Adipose tissue (tissue), 3 donors: ENCODE results near the gene ATP11C. TPM values are rescaled to one million over a fixed set of nuclear protein-coding genes. Genes with fewer than 3 reads are reported as not detected.
A peak's percentile ranks its signal among the peaks of the same experiment; 100 is the strongest.
"Not testable (repeated sequence)": the region's sequence is repeated elsewhere in the genome, so short reads cannot be mapped to it uniquely, and the experiment has no call there.

ENCODE experiments used
- H3K27ac ChIP-seq: one replicate; pipeline ENCODE4 v1.5.1; 2013; ENCODE audit warnings: low read depth, low read length
- WGBS, 3 donors: extraction: QIAGEN DNeasy Blood & Tissue Kit; methylation state at CpG; one replicate each; pipeline ENCODE4 v1.1.7; 2013; 5-methylcytosine and 5-hydroxymethylcytosine counted together
- polyA plus RNA-seq, 3 donors: library from polyadenylated mRNA; stranded (reverse); fragments of 200-250 nt; gene quantifications; one replicate each; pipeline ENCODE4 v1.2.3, GENCODE V29; 2013
- donor health status: healthy with polysubstance abuse.
- donor health status: Bipolar disorder and iron deficiency.
- donor health status: healthy.

The ATP11C gene
- 10 to 100 TPM in 1 of 3 donors, 1 to 10 TPM in 2; 3.7 to 13.0 (median 8.4) TPM for polyA plus RNA-seq

- whole genome bisulfite sequencing, 3 donors: 1 to 17% (median 2%) methylated on average over 25 to 52 of the region's 52 CpGs
- peak within 1 kb of the TSS; percentile 72 for H3K27ac ChIP-seq
These were observed at the start of gene ATP11C for GRCh38 chrX:139932901-139933796. Gene ATP11C, minus strand, starts transcription at chrX:139933053. Its CDS starts 1,011 bp downstream, at chrX:139932042.

DNA sequence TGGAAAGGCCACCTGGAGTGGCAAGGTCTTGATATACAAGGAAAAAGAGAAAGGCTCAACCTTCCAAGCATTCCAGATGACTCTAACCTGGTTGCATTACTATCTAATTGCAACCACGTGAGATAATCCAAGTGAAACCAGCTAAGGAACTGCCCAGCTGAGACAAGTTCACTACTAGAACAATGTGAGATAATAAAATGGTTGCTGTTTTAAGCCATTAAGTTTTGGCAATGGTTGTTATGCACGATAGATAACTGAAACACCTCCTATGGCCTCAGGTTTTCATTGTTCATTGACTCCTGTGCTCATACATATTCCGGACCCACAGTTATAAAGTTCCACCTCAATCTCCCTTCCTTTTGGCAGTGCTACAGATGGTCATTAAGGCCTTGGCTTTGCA is 41.6 kb upstream of the ATP11C start:
- H3K27ac ChIP-seq: no peak overlapping the region
- 78 to 89% (median 78%) methylated on average over 3 of the region's 3 CpGs for WGBS, 3 donors

DNA sequence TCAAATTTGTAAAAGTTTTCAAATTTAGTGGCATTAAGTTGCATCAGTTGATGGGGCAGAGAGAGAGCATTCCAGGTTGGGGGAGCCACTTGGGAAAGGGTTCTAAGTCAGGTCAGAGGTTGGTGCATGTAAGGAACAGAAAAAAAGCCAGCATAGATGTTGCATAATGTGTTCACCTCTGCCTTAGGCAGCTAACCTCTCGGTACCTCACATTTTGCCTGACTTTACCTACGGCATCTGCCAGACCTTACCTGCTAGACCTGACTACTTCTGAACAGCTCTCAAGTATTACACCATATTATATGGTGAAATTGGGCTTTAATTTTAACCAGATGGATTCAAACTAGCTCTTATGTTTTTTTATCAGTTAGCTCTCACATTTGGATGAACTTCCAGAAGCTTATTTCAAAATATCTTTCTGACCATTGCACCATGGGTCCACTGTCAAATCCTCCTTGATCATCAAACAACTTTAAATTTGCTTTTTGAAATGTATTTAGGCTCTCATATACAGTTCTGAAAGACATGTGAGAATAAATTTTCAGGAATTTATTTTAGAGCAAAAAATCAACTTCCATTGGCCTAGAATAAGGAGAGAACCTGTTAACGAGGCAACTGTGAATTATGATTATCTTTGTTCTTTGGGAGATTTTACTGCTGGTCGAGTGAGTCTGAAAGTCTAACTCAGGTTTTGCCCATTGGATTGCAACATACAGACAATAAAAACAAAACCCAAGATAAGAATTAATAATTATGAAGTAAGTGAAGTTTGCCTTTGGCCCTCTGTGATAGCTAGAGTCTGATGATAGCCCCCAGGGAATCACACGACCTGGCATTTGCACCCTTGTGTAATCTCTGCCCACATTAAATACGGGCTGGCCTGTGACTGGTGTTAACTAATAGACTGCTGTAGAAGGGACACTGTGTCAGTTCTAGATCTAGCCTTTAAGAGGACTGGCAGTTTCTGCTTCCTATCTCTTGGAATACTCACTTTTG is 40.1 kb upstream of the ATP11C start:
- 65 to 83% (median 67%) methylated on average over 6 of the region's 6 CpGs for WGBS, 3 donors
- no peak overlapping the region for H3K27ac ChIP-seq

DNA sequence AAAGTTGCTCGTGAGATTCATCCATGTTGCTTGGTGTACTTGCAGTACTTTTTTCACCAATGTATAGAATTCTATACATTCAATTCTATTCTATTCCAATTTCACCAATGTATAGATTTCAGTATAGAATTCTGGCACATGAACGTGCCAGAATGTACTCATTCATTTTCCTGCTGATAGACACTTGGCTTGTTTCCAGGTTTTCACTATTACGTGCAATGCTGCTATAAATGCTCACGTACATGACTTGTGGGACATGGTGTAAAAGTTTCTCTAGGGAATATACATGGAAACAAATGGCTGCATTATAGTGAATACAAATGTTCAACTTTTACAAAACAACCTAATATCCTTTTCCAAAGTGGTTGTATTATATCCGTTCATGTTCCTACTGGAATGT is 39.3 kb upstream of the ATP11C start:
- 54 to 66% (median 60%) methylated on average over 5 of the region's 5 CpGs for WGBS, 3 donors

GRCh38 chrX:139971394-139971749 is 38.5 kb upstream of the ATP11C start:
- 37 to 43% (median 40%) methylated on average over 10 of the region's 10 CpGs for WGBS, 3 donors
- H3K27ac ChIP-seq: no peak overlapping the region

More for the DNA sequence above, 39.3 kb upstream of the ATP11C start:
- H3K27ac ChIP-seq: no peak overlapping the region

DNA sequence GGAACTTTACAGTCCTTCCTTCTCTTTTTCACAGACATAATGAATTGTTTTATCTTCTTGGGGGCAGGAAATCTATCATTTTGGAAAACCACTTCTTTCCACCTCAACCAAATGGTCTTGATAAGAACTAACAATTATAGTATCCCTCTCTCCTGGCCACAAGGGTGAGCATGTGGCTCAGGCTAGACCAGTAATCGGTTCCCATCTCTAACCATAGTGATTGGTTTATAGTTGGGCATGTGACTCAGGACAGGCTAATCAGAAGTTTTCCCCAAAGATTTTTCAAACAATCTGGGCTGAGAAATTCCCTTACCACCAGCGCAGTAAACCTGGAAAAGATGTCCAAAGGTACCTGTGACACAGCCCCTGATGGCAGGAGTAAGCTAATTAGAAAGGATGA is 36.4 kb upstream of the ATP11C start:
- H3K27ac ChIP-seq: no peak overlapping the region
- 63 to 87% (median 73%) methylated on average over 2 of the region's 2 CpGs for WGBS, 3 donors

DNA sequence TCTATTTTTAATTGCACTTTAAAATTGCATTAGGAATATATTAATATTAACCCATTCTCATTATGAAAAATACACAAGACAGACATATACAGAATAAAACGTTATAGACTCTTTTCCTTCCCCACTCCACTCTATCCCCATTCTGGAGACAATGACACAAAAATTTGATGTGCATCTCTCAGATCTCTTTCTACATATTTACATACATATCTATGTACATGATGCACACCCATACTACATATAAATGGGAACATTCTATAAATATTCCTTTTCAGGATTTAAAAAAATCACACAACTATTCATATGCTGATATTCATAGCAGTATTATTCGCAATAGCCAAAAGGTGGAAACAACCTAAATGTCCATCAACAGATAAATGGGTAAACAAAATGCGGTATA is 34.9 kb upstream of the ATP11C start:
- H3K27ac ChIP-seq: no peak overlapping the region
- WGBS, 3 donors: 65 to 86% (median 80%) methylated on average over 3 of the region's 3 CpGs

GRCh38 chrX:139967300-139967699 is 34.4 kb upstream of the ATP11C start:
- 43 to 79% (median 71%) methylated on average over 4 of the region's 4 CpGs for WGBS, 3 donors

GRCh38 chrX:139966159-139966558 is 33.3 kb upstream of the ATP11C start:
- not testable (repeated sequence) for H3K27ac ChIP-seq
- 59 to 77% (median 66%) methylated on average over 3 of the region's 3 CpGs for WGBS, 3 donors

More at GRCh38 chrX:139967300-139967699, 34.4 kb upstream of the ATP11C start:
- no peak overlapping the region for H3K27ac ChIP-seq

- 83 to 90% (median 83%) methylated on average over 7 of the region's 7 CpGs for WGBS, 3 donors
- H3K27ac ChIP-seq: no peak within 1 kb of the TSS
These were observed 32.6 kb upstream of the ATP11C start, which contains the start of gene CXorf66 for GRCh38 chrX:139965421-139965820. Gene CXorf66, minus strand, starts transcription at chrX:139965521. Its CDS starts 25 bp downstream, at chrX:139965496.

GRCh38 chrX:139961091-139961490 is 28.2 kb upstream of the ATP11C start:
- 30 to 56% (median 31%) methylated on average over 2 of the region's 2 CpGs for WGBS, 3 donors
- not testable (repeated sequence) for H3K27ac ChIP-seq

DNA sequence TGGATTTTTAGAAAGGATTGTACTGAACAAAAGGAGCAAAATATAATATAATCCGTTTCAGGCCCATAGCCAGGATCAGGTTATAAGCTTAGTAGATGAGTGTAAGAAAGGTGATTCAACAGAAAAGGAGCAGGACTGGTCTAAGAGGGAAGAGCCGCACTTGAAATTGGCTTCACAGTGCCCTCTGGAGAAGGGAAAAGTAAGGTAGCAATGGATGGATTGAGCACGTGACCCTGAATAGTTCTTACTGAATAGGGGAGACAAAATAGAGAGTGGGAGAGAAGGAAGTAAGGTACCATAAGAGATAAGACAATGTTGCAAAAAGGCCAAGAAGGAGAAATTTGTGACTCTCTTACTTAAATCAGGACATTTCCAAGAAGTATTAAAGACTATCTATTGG is 16.9 kb upstream of the ATP11C start:
- H3K27ac ChIP-seq: no peak overlapping the region
- WGBS, 3 donors: 47 to 70% (median 51%) methylated on average over 3 of the region's 3 CpGs

DNA sequence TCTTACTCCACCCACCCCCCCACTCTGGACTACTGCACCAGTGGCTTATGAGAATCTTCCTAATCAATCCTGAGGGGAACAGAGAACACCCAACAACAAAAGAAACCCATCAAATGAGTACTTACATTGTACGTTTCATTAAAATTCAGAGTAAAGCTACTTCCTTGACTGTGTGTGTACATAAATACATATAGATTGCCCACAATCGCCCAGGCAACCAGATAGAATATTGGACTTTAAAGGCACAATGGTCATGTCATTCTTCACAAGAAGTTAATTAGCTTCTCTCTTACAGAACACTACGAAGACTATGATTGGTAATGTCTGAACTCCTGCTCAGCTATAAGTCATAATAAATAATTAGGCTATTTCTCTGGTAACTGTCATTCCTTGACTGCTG is 12.2 kb upstream of the ATP11C start:
- no peak overlapping the region for H3K27ac ChIP-seq
- WGBS, 3 donors: 48 to 83% (median 70%) methylated on average over 3 of the region's 3 CpGs

DNA sequence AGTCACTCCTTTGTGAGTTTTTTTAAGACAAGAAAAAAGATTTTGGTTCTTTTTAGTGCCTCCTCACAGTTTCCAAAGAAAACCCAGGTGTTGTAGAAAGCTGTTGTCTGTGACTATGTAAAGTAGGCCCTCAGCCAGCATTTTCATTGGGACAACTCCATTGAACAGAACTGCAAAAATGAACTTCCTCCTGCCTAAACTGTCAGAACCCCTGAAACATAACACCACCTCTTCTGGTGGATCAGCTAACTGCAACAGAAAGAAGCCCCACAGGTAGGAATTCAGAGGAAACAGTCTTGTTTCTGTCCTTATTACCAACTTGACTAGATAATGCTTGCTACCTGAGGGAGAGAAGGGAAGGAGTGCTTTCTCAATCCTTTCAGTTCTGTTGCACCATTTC is 3.4 kb upstream of the ATP11C start:
- H3K27ac ChIP-seq: no peak overlapping the region

- peak overlapping the region; percentile 66 for H3K27ac ChIP-seq
- 29 to 74% (median 55%) methylated on average over 15 of the region's 15 CpGs for WGBS, 3 donors
These were observed 1.1 kb upstream of the ATP11C start for GRCh38 chrX:139933904-139934303.

- H3K27ac ChIP-seq: peak overlapping the region; percentile 42
- WGBS, 3 donors: 0 to 25% (median 1%) methylated on average over 10 to 92 of the region's 109 CpGs
These were observed 566 bp downstream of the ATP11C start for GRCh38 chrX:139932073-139932900.

- no peak overlapping the region for H3K27ac ChIP-seq
- WGBS, 3 donors: 0 to 32% (median 1%) methylated on average over 13 to 33 of the region's 33 CpGs
These were observed 1.2 kb downstream of the ATP11C start for GRCh38 chrX:139931646-139932072.
